HEK293T (cell line): ENCODE measurements around the gene MRPS23.

Experiments used
- CTCF ChIA-PET: fragments of 350-600 bp; formaldehyde crosslinking; extraction: SDS; loops from one replicate; lab custom pipeline; 2021; ENCODE audit warnings: antibody characterized with exemption, inconsistent platforms; lab: Yijun Ruan, JAX
- POLR2A ChIA-PET: fragments of 350-600 bp; formaldehyde crosslinking; extraction: SDS; loops from one replicate; lab custom pipeline; 2020; ENCODE audit warnings: antibody characterized with exemption, inconsistent platforms; lab: Yijun Ruan, JAX
- DNase-seq: peaks from one replicate; pipeline ENCODE4 v3.0.0; 2012; ENCODE audit warnings: mixed read lengths; ENCODE audit errors: extremely low spot score
- ARNT ChIP-seq: fragments of 450-650 bp; IDR thresholded peaks from 2 replicates; pipeline ENCODE4 v1.6.1; 2017; ENCODE audit warnings: mild to moderate bottlenecking
- BHLHE40 ChIP-seq: fragments of 450-650 bp; IDR thresholded peaks from 2 replicates; pipeline ENCODE4 v1.6.1; 2016; ENCODE audit warnings: mild to moderate bottlenecking, moderate library complexity, borderline replicate concordance
- CTBP1 ChIP-seq: fragments of 450-650 bp; IDR thresholded peaks from 2 replicates; pipeline ENCODE4 v1.6.1; 2016; ENCODE audit warnings: borderline replicate concordance
- ELF4 ChIP-seq: fragments of 450-650 bp; IDR thresholded peaks from 2 replicates; pipeline ENCODE4 v1.6.1; 2017; ENCODE audit warnings: antibody characterized with exemption
- FOXA1 ChIP-seq: fragments of 450-650 bp; IDR thresholded peaks from 2 replicates; pipeline ENCODE4 v1.6.1; 2016; ENCODE audit warnings: mild to moderate bottlenecking
- FOXK2 ChIP-seq: fragments of 450-650 bp; IDR thresholded peaks from 2 replicates; pipeline ENCODE4 v1.6.1; 2016; ENCODE audit warnings: mild to moderate bottlenecking
- FOXM1 ChIP-seq: fragments of 450-650 bp; IDR thresholded peaks from 2 replicates; pipeline ENCODE4 v1.6.1; 2017; ENCODE audit warnings: mild to moderate bottlenecking, borderline replicate concordance
- HDGF ChIP-seq: fragments of 450-650 bp; IDR thresholded peaks from 2 replicates; pipeline ENCODE4 v1.6.1; 2017; ENCODE audit warnings: antibody characterized with exemption, borderline replicate concordance
- L3MBTL2 ChIP-seq: fragments of 450-650 bp; conservative IDR thresholded peaks from 2 replicates; pipeline ENCODE4 v1.6.1; 2016; ENCODE audit warnings: mild to moderate bottlenecking
- LEF1 ChIP-seq: fragments of 450-650 bp; IDR thresholded peaks from 2 replicates; pipeline ENCODE4 v1.6.1; 2017; ENCODE audit warnings: mild to moderate bottlenecking, borderline replicate concordance
- NFRKB ChIP-seq: fragments of 450-650 bp; IDR thresholded peaks from 2 replicates; pipeline ENCODE4 v1.6.1; 2016; ENCODE audit warnings: mild to moderate bottlenecking, moderate library complexity
- PKNOX1 ChIP-seq: fragments of 450-650 bp; IDR thresholded peaks from 2 replicates; pipeline ENCODE4 v1.6.1; 2016
- SP1 ChIP-seq: fragments of 450-650 bp; IDR thresholded peaks from 2 replicates; pipeline ENCODE4 v1.6.1; 2017
- SUZ12 ChIP-seq: fragments of 450-650 bp; IDR thresholded peaks from 2 replicates; pipeline ENCODE4 v1.6.1; 2016; ENCODE audit warnings: mild to moderate bottlenecking
- TARDBP ChIP-seq: fragments of 450-650 bp; IDR thresholded peaks from 2 replicates; pipeline ENCODE4 v1.6.1; 2016
- ZNF384 ChIP-seq: fragments of 450-650 bp; IDR thresholded peaks from 2 replicates; pipeline ENCODE4 v1.6.1; 2016

The MRPS23 gene

GRCh38 chr17:57794841-57795240, 55.0 kb downstream of the MRPS23 start:
- DNase-seq: no peak
- POLR2A ChIA-PET: no interaction called here
- CTCF ChIA-PET: interaction anchor here (0.7 to 1.0 kb wide), 2 partner anchors 11 to 49 kb away, joined by 4 to 7 read pairs; no protein-coding TSS in a partner anchor
- TF ChIP-seq CTBP1 (no peak), SP1 (no peak), L3MBTL2 (no peak), BHLHE40 (no peak), ELF4 (no peak), FOXA1 (no peak), ZNF384 (no peak), FOXK2 (no peak), SUZ12 (no peak), NFRKB (no peak), ARNT (no peak), TARDBP (no peak), PKNOX1 (no peak), LEF1 (no peak), FOXM1 (no peak), HDGF (no peak)

- TF ChIP-seq FOXM1 (no peak), CTBP1 (no peak), HDGF (no peak), LEF1 (no peak), ZNF384 (no peak), ELF4 (no peak), TARDBP (no peak), SP1 (no peak), PKNOX1 (no peak), NFRKB (no peak), BHLHE40 (no peak), FOXK2 (no peak), ARNT (no peak), L3MBTL2 (no peak), FOXA1 (no peak), SUZ12 (no peak)
- ChIA-PET POLR2A (no interaction called here), CTCF (no interaction called here)
- no peak for DNase-seq
These were observed 61.1 kb downstream of the MRPS23 start for GRCh38 chr17:57788725-57789124.

DNA sequence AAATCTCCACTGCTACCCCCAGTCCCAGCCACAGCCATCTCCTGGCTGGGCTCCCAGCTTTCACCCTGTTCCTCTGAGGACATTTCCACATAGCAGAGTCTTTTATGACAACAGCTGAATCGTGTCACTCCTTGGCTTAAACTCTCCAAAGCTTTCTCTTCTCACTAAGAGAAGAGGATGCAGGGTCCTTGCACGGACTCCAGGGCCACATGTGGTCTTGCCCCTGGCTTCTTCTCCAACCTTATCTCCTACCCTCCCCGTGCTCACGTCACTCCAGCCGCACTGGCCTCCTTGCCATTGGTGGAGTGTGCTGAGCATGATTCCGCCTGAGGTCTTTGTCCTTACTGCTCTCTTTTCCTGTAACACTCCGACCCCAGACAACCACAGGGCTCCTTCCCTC, 64.8 kb downstream of the MRPS23 start:
- TF ChIP-seq LEF1 (no peak), ELF4 (no peak), SP1 (no peak), NFRKB (no peak), FOXA1 (no peak), SUZ12 (no peak), HDGF (no peak), ZNF384 (no peak), L3MBTL2 (no peak)
- ChIA-PET CTCF (interaction anchor here (0.6 to 1.7 kb wide), 4 partner anchors 10 to 113 kb away, joined by 3 to 7 read pairs (median 3); no protein-coding TSS in a partner anchor), POLR2A (no interaction called here)
- DNase-seq: no peak
